AG09319 (cell line): ENCODE results near the gene EGFR.

Experiments
- DNase-seq: peaks from one replicate; pipeline ENCODE4 v3.0.0-alpha.2; 2010; ENCODE audit warnings: low read depth; ENCODE audit errors: extremely low read depth
- TF ChIP-seq, protein P1 (sequence below): IDR thresholded peaks from 2 replicates; pipeline ENCODE4 v1.5.1; 2011; ENCODE audit warnings: low read depth, mild to moderate bottlenecking, inconsistent platforms, low read length, moderate library complexity

The EGFR gene

GRCh38 chr7:55070271-55070743 lies 51.5 kb downstream of the EGFR start:
- TF ChIP-seq, protein P1, sequence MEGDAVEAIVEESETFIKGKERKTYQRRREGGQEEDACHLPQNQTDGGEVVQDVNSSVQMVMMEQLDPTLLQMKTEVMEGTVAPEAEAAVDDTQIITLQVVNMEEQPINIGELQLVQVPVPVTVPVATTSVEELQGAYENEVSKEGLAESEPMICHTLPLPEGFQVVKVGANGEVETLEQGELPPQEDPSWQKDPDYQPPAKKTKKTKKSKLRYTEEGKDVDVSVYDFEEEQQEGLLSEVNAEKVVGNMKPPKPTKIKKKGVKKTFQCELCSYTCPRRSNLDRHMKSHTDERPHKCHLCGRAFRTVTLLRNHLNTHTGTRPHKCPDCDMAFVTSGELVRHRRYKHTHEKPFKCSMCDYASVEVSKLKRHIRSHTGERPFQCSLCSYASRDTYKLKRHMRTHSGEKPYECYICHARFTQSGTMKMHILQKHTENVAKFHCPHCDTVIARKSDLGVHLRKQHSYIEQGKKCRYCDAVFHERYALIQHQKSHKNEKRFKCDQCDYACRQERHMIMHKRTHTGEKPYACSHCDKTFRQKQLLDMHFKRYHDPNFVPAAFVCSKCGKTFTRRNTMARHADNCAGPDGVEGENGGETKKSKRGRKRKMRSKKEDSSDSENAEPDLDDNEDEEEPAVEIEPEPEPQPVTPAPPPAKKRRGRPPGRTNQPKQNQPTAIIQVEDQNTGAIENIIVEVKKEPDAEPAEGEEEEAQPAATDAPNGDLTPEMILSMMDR = no peak
- DNase-seq = no peak

DNA sequence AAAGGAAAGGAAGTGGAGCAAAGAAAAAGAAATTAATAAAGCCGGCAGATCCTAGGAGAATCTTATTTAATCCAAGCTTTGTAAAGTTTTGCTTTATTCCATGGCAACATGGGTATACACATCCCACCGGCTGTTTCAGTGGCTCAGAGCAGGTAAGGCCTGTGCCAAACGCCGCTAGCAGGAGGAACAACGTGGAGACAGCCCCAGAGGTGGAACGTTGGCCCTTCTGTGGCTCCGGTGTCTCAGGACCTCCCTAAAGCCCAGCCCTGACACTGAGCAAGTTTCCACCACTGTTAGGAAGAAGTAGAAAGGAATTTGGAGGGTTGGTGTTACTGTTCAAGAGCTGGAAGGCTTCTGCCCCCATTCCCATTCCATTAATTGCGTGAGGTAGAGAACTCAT lies 52.0 kb downstream of the EGFR start:
- no peak for DNase-seq
- TF ChIP-seq, protein P1 = no peak

DNA sequence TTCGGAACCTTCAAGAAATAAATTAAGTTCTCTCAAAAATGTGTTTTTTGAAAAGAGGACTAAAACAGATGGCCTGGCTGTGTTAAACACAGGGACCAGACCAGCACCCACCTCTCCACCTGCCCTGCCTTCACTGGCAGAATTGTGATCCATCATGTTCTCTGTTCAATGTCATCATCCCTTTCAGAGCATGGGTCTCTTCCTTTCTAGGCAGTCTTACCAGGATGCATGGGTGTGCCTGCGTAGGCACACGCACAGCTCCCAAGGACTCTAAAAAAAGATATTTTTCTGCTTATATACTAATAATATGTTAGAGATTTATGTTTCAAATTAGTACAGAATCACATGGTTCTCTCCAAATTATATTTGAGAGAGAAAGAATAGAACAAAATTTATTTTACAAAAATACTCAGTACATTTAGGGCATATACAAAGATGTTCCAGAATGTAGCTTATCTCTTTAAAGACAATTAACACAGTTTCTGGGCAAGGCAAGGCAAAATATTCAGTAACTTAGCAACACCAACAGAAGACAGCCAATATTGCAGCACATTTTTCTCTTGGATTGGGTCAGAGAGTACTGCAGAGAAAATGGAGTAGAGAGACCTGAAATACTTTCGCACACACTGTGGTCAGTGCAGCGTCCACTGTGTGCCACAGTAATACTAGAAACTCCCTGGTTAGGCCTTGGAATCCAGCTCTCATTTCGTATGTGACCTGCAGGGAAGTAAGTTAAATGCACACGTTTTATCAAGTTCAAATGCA lies 52.8 kb downstream of the EGFR start:
- TF ChIP-seq, protein P1 = no peak
- DNase-seq = no peak

- no peak for DNase-seq
- TF ChIP-seq, protein P1 = no peak
Measured at GRCh38 chr7:55072251-55072650, 53.4 kb downstream of the EGFR start.

- TF ChIP-seq, protein P1 = no peak
- DNase-seq = peak; percentile 59
Measured at GRCh38 chr7:55073051-55073511, 54.3 kb downstream of the EGFR start.

DNA sequence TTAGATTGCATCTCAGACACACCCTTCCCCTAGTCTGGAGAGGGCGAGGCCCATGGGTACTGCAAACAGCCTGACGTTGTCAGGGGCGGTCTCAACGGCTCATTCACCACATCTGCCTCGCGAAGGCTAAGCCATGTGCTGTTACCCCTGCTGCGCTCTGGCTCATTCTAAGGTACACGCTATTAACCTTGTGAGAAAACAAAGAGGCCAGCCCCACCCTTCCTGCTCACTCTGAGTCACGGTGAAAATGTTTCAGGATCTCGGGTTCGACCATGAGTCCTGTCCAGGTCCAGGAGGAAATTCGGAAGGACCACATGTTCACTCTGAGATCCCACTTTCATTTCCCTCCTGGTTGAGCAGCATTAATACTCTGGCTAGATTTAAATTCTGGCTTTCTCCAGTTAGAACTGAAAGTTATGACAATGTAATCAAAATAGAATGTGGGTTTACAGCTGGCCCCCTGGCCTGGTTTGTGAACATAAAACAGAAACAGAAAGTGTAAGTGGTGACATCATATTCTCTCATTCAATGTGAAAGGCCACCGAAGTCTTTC lies 55.2 kb downstream of the EGFR start:
- TF ChIP-seq, protein P1 = no peak
- DNase-seq = no peak

- DNase-seq = no peak
- TF ChIP-seq, protein P1 = no peak
Measured at GRCh38 chr7:55075464-55076021, 56.7 kb downstream of the EGFR start.
